GM18870 (cell line): ENCODE data around the gene WDR26.

Experiments
- ATAC-seq: cut with Tn5 transposase; IDR thresholded peaks from one replicate; pipeline ENCODE4 v1.9.1; 2021; ENCODE audit warnings: moderate library complexity; ENCODE audit not compliant: unreplicated experiment

Gene WDR26

GRCh38 chr1:224402472-224403036 is 32.0 kb downstream of the WDR26 start:
- ATAC-seq, result no peak

- ATAC-seq, result no peak
Observed at GRCh38 chr1:224399887-224400286, 34.7 kb downstream of the WDR26 start.

- no peak for ATAC-seq
Observed at GRCh38 chr1:224393294-224393693, 41.3 kb downstream of the WDR26 start.

GRCh38 chr1:224392411-224393249 is 42.0 kb downstream of the WDR26 start:
- no peak for ATAC-seq

- ATAC-seq, result no peak
Observed at GRCh38 chr1:224390517-224390916, 44.1 kb downstream of the WDR26 start.

- ATAC-seq, result no peak
Observed at GRCh38 chr1:224387943-224388342, 46.7 kb downstream of the WDR26 start.

- ATAC-seq, result no peak
Observed at GRCh38 chr1:224387302-224387912, 47.2 kb downstream of the WDR26 start.

- no peak for ATAC-seq
Observed at GRCh38 chr1:224383218-224383617, 51.4 kb downstream of the WDR26 start.

GRCh38 chr1:224381880-224382548 is 52.6 kb downstream of the WDR26 start:
- no peak for ATAC-seq

GRCh38 chr1:224380003-224380402 is 54.6 kb downstream of the WDR26 start:
- peak; percentile 53 for ATAC-seq

GRCh38 chr1:224378855-224379631 is 55.6 kb downstream of the WDR26 start:
- ATAC-seq, result peak; percentile 38

- ATAC-seq, result peak; percentile 61
Observed at GRCh38 chr1:224377676-224378006, 57.0 kb downstream of the WDR26 start.

GRCh38 chr1:224375059-224375458 is 59.5 kb downstream of the WDR26 start:
- no peak for ATAC-seq

GRCh38 chr1:224373008-224373590 is 61.5 kb downstream of the WDR26 start:
- ATAC-seq, result no peak

- ATAC-seq, result peak; percentile 95
Observed at GRCh38 chr1:224368409-224368808, 66.2 kb downstream of the WDR26 start.

- no peak for ATAC-seq
Observed at GRCh38 chr1:224359207-224359606, 75.4 kb downstream of the WDR26 start.

- no peak for ATAC-seq
Observed at GRCh38 chr1:224358237-224358636, 76.4 kb downstream of the WDR26 start.

GRCh38 chr1:224357626-224358124 is 76.9 kb downstream of the WDR26 start:
- ATAC-seq, result no peak

- peak; percentile 97 for ATAC-seq
Observed at GRCh38 chr1:224356685-224357625, 77.6 kb downstream of the WDR26 start, which contains the start of gene CNIH4. TSS of gene CNIH4 (plus strand) at chr1:224356879. CDS start at chr1:224356925, 46 bp downstream.
